ENCODE results near the gene TNS3. TPM values are rescaled to one million over a fixed set of nuclear protein-coding genes. Genes with fewer than 3 reads are reported as not detected.

The TNS3 gene
- total and polyA plus RNA-seq, 2 donors (not counting 1 experiment from before 2014, with no cell fraction given), result 11.4 to 77.5 TPM

DNA sequence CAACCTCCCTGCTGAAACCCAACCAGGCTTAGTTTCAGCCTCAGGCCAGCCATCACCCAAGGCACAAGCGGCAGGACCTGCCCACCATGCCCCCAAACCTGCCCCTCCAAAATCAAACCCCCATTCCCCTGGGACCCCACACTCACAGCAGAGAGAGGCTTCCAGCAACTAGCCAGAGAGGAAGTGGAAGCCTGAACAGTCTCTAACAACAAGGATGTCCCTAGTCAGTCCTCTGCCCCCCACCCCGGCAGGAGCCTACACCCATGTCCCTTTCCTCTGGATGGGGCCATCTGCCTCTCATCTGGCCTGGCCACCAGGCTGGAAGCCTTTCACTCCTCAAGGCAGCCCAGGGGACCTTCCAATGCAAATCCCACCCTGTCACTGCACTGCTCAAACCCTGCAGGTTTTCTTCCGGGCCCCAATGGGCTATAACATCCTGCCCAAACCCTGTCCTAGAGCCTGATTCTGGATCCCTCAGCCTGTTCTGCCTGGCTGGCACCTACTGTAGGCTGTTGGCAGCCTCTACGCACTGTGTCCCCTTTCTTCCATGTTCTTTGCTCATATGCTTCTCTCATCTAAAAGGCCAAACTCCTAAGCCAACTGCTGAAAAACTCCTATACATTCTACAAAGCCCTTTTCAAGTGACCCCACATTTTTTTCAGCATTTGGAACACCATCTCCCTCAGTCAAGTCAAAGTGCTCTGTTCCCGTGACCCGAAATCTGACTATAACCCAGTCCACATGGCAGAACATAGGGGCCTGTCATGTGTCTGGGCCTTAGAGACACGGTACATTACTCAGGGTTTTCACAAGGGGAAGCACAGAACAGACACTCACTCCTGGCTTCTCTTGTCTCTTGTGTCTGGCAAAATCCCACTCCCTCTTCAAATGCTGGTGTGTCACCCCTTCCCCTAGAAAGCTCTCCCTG, 253.3 kb downstream of the TNS3 start:
- Mint-ChIP-seq H3K4me1 (no peaks in the 10 kb centered on the region), H3K4me3 (no peak overlapping the region), H3K9me3 (ENCODE audit: insufficient read depth) (no peaks in the 10 kb centered on the region), H3K27ac (no peak overlapping the region), H3K27me3 (no peaks in the 10 kb centered on the region)
- ATAC-seq (ENCODE audit: low read depth) (no peak), DNase-seq (no peak)
- H3K27me3 ChIP-seq (replicated peaks in 1 of 4; ENCODE audit: control extremely low read depth in 1 of 4, control insufficient read depth in 3 of 4, insufficient read depth in 4 of 4, low read length in 3 of 4), result no peaks in the 10 kb centered on the region
- H3K9ac ChIP-seq (ENCODE audit: low read length), result no peak overlapping the region
- no peaks in the 10 kb centered on the region for H3K4me1 ChIP-seq (ENCODE audit: control insufficient read depth in 2 of 2, insufficient read depth in 2 of 2, low read length in 2 of 2)
- no peaks in the 10 kb centered on the region for H3K9me3 ChIP-seq (ENCODE audit: control extremely low read depth in 1 of 3, control insufficient read depth in 2 of 3, insufficient read depth in 1 of 3, low read length in 2 of 3)
- ChIA-PET POLR2A (no interaction called here), CTCF (no interaction called here)
- no peaks in the 10 kb centered on the region for H3K79me2 ChIP-seq (ENCODE audit: control insufficient read depth, insufficient read depth, low read length)
- 100% methylated on average over 7 of the region's 7 CpGs for WGBS (ENCODE audit: insufficient coverage)
- no peak overlapping the region for H3K4me2 ChIP-seq (replicated peaks; ENCODE audit: low read depth, low read length, poor library complexity, severe bottlenecking)
- H4K20me1 ChIP-seq (ENCODE audit: control insufficient read depth, insufficient read depth, low read length, poor library complexity, severe bottlenecking), result no peaks in the 10 kb centered on the region
- H3K36me3 ChIP-seq (replicated peaks in 1 of 2; ENCODE audit: control extremely low read depth in 1 of 2, control insufficient read depth in 1 of 2, extremely low read depth in 1 of 2, insufficient read depth in 2 of 2, low read length in 1 of 2), result peaks cover 0 to 5% of the 10 kb centered on the region in 2 experiments
- TF ChIP-seq, protein P1, sequence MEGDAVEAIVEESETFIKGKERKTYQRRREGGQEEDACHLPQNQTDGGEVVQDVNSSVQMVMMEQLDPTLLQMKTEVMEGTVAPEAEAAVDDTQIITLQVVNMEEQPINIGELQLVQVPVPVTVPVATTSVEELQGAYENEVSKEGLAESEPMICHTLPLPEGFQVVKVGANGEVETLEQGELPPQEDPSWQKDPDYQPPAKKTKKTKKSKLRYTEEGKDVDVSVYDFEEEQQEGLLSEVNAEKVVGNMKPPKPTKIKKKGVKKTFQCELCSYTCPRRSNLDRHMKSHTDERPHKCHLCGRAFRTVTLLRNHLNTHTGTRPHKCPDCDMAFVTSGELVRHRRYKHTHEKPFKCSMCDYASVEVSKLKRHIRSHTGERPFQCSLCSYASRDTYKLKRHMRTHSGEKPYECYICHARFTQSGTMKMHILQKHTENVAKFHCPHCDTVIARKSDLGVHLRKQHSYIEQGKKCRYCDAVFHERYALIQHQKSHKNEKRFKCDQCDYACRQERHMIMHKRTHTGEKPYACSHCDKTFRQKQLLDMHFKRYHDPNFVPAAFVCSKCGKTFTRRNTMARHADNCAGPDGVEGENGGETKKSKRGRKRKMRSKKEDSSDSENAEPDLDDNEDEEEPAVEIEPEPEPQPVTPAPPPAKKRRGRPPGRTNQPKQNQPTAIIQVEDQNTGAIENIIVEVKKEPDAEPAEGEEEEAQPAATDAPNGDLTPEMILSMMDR (IDR thresholded peaks at IDR 0.05), result no peak
- TF ChIP-seq EZH2 (IDR thresholded peaks at IDR 0.05; ENCODE audit: borderline replicate concordance, insufficient read depth, low read depth, low read length, poor library complexity, severe bottlenecking), result no peak
- no peak overlapping the region for H2AFZ ChIP-seq (ENCODE audit: insufficient read depth, low read depth, low read length, poor library complexity, severe bottlenecking)
- no peak overlapping the region for H3K27ac ChIP-seq (ENCODE audit: low read length in 2 of 2)
- H3K4me3 ChIP-seq (ENCODE audit: control extremely low read depth in 1 of 5, extremely low read depth in 1 of 5, insufficient read depth in 1 of 5, low read depth in 2 of 5, low read length in 4 of 5), result no peak overlapping the region
- intact Hi-C loops (cut with micrococcal nuclease), result no loop called here

- Histone ChIP-seq H3K79me2 (ENCODE audit: control insufficient read depth, insufficient read depth, low read length) (no peaks in the 10 kb centered on the region), H3K9ac (ENCODE audit: low read length) (no peak overlapping the region), H3K4me2 (replicated peaks; ENCODE audit: low read depth, low read length, poor library complexity, severe bottlenecking) (no peak overlapping the region), H3K27ac (ENCODE audit: low read length in 2 of 2) (no peak overlapping the region), H3K4me3 (ENCODE audit: control extremely low read depth in 1 of 5, extremely low read depth in 1 of 5, insufficient read depth in 1 of 5, low read depth in 2 of 5, low read length in 4 of 5) (no peak overlapping the region), H4K20me1 (ENCODE audit: control insufficient read depth, insufficient read depth, low read length, poor library complexity, severe bottlenecking) (no peaks in the 10 kb centered on the region), H3K36me3 (replicated peaks in 1 of 2; ENCODE audit: control extremely low read depth in 1 of 2, control insufficient read depth in 1 of 2, extremely low read depth in 1 of 2, insufficient read depth in 2 of 2, low read length in 1 of 2) (peaks cover 0 to 5% of the 10 kb centered on the region in 2 experiments), H2AFZ (ENCODE audit: insufficient read depth, low read depth, low read length, poor library complexity, severe bottlenecking) (no peak overlapping the region), H3K27me3 (replicated peaks in 1 of 4; ENCODE audit: control extremely low read depth in 1 of 4, control insufficient read depth in 3 of 4, insufficient read depth in 4 of 4, low read length in 3 of 4) (no peaks in the 10 kb centered on the region), H3K4me1 (ENCODE audit: control insufficient read depth in 2 of 2, insufficient read depth in 2 of 2, low read length in 2 of 2) (no peaks in the 10 kb centered on the region), H3K9me3 (ENCODE audit: control extremely low read depth in 1 of 3, control insufficient read depth in 2 of 3, insufficient read depth in 1 of 3, low read length in 2 of 3) (no peaks in the 10 kb centered on the region)
- WGBS (ENCODE audit: insufficient coverage), result 93% methylated on average over 22 of the region's 24 CpGs
- TF ChIP-seq EZH2 (IDR thresholded peaks at IDR 0.05; ENCODE audit: borderline replicate concordance, insufficient read depth, low read depth, low read length, poor library complexity, severe bottlenecking), result no peak
- TF ChIP-seq, protein P1 (IDR thresholded peaks at IDR 0.05), result no peak
- Mint-ChIP-seq H3K27ac (no peak overlapping the region), H3K27me3 (no peaks in the 10 kb centered on the region), H3K9me3 (ENCODE audit: insufficient read depth) (no peaks in the 10 kb centered on the region), H3K4me1 (no peaks in the 10 kb centered on the region), H3K4me3 (no peak overlapping the region)
- DNase-seq (no peak), ATAC-seq (ENCODE audit: low read depth) (no peak)
- CTCF ChIA-PET, result no interaction called here
- intact Hi-C loops (cut with micrococcal nuclease), result no loop called here
- POLR2A ChIA-PET, result no interaction called here
These were observed 254.1 kb downstream of the TNS3 start for GRCh38 chr7:47327698-47328391.

All from B cell (primary cell).